ENCODE results near the gene ZDHHC22.

GRCh38 chr14:77097700-77098528 lies 43.7 kb downstream of the ZDHHC22 start, which contains the start of gene CIPC:
- TF ChIP-seq, protein P1, sequence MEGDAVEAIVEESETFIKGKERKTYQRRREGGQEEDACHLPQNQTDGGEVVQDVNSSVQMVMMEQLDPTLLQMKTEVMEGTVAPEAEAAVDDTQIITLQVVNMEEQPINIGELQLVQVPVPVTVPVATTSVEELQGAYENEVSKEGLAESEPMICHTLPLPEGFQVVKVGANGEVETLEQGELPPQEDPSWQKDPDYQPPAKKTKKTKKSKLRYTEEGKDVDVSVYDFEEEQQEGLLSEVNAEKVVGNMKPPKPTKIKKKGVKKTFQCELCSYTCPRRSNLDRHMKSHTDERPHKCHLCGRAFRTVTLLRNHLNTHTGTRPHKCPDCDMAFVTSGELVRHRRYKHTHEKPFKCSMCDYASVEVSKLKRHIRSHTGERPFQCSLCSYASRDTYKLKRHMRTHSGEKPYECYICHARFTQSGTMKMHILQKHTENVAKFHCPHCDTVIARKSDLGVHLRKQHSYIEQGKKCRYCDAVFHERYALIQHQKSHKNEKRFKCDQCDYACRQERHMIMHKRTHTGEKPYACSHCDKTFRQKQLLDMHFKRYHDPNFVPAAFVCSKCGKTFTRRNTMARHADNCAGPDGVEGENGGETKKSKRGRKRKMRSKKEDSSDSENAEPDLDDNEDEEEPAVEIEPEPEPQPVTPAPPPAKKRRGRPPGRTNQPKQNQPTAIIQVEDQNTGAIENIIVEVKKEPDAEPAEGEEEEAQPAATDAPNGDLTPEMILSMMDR (IDR thresholded peaks at IDR 0.05) = peak in 3 of 6 experiments; percentile 35 to 42 (median 41)
- peak; percentile 75 to 79 for TF ChIP-seq POLR2A (IDR thresholded peaks at IDR 0.05)

Data from adrenal gland (tissue), 5 donors.